ENCODE measurements around the gene XRCC6.

GRCh38 chr22:41582694-41583093, 38.4 kb upstream of the XRCC6 start:
- no peak for TF ChIP-seq ARID4B (CRISPR knock-in tag; IDR thresholded peaks at IDR 0.05; ENCODE audit: borderline replicate concordance)
- no peak for TF ChIP-seq E2F5 (CRISPR knock-in tag; IDR thresholded peaks at IDR 0.05)
- no peak for TF ChIP-seq MAX (CRISPR knock-in tag; IDR thresholded peaks at IDR 0.05)
- no peak for TF ChIP-seq FOXP4 (CRISPR knock-in tag; IDR thresholded peaks at IDR 0.05)
